ENCODE results near the gene SMU1. TPM values are rescaled to one million over a fixed set of nuclear protein-coding genes. Genes with fewer than 3 reads are reported as not detected.

The SMU1 gene
- total RNA-seq, 4 donors from 2014 or later: 17.8 to 22.6 (median 19.6) TPM

- no peaks in the 10 kb centered on the region for H3K9me3 ChIP-seq
- intact Hi-C loops (cut with DNase I): no loop called here
- TF ChIP-seq EP300 (IDR thresholded peaks at IDR 0.05) (no peak), POLR2AphosphoS5 (IDR thresholded peaks at IDR 0.05) (no peak), CTCF (IDR thresholded peaks at IDR 0.05) (no peak), POLR2A (IDR thresholded peaks at IDR 0.05; ENCODE audit: low read depth) (no peak)
- H3K4me1 ChIP-seq: peaks cover 28 to 46% (median 45%) of the 10 kb centered on the region in 4 donors
- peak overlapping the region in 2 of 4 donors; percentile 95 to 100 for H3K27ac ChIP-seq (replicated peaks in 1 of 4)
- peaks cover 0 to 26% (median 19%) of the 10 kb centered on the region in 4 donors for H3K36me3 ChIP-seq
- WGBS: 84% methylated on average over 7 of the region's 7 CpGs
- no peak overlapping the region for H3K4me3 ChIP-seq
- no peak for DNase-seq (ENCODE audit: extremely low spot score)
- H3K27me3 ChIP-seq: no peaks in the 10 kb centered on the region
Observed at GRCh38 chr9:33022755-33023154, 53.7 kb downstream of the SMU1 start.

- peak overlapping the region in 2 of 4 donors; percentile 12 to 100 for H3K27ac ChIP-seq (replicated peaks in 1 of 4)
- H3K27me3 ChIP-seq: no peaks in the 10 kb centered on the region
- peaks cover 24 to 41% (median 40%) of the 10 kb centered on the region in 4 donors for H3K4me1 ChIP-seq
- WGBS: 85% methylated on average over 3 of the region's 3 CpGs
- intact Hi-C loops (cut with DNase I): no loop called here
- DNase-seq (ENCODE audit: extremely low spot score): no peak
- peaks cover 0 to 22% (median 14%) of the 10 kb centered on the region in 4 donors for H3K36me3 ChIP-seq
- H3K4me3 ChIP-seq: no peak overlapping the region
- no peaks in the 10 kb centered on the region for H3K9me3 ChIP-seq
- TF ChIP-seq EP300 (IDR thresholded peaks at IDR 0.05): no peak
- TF ChIP-seq POLR2AphosphoS5 (IDR thresholded peaks at IDR 0.05): no peak
Observed at GRCh38 chr9:33022303-33022702, 54.2 kb downstream of the SMU1 start.

GRCh38 chr9:33019797-33020196 lies 56.7 kb downstream of the SMU1 start:
- WGBS: 93% methylated on average over 14 of the region's 25 CpGs
- Histone ChIP-seq H3K27me3 (no peaks in the 10 kb centered on the region), H3K4me1 (peaks cover 13 to 27% (median 26%) of the 10 kb centered on the region in 4 donors), H3K4me3 (no peak overlapping the region), H3K9me3 (no peaks in the 10 kb centered on the region), H3K36me3 (peaks cover 0 to 18% (median 7%) of the 10 kb centered on the region in 4 donors), H3K27ac (replicated peaks in 1 of 4) (no peak overlapping the region)
- no peak for DNase-seq (ENCODE audit: extremely low spot score)
- intact Hi-C loops (cut with DNase I): no loop called here
- TF ChIP-seq POLR2A (IDR thresholded peaks at IDR 0.05; ENCODE audit: low read depth) (no peak), CTCF (IDR thresholded peaks at IDR 0.05) (no peak), EP300 (IDR thresholded peaks at IDR 0.05) (no peak), POLR2AphosphoS5 (IDR thresholded peaks at IDR 0.05) (no peak)

DNA sequence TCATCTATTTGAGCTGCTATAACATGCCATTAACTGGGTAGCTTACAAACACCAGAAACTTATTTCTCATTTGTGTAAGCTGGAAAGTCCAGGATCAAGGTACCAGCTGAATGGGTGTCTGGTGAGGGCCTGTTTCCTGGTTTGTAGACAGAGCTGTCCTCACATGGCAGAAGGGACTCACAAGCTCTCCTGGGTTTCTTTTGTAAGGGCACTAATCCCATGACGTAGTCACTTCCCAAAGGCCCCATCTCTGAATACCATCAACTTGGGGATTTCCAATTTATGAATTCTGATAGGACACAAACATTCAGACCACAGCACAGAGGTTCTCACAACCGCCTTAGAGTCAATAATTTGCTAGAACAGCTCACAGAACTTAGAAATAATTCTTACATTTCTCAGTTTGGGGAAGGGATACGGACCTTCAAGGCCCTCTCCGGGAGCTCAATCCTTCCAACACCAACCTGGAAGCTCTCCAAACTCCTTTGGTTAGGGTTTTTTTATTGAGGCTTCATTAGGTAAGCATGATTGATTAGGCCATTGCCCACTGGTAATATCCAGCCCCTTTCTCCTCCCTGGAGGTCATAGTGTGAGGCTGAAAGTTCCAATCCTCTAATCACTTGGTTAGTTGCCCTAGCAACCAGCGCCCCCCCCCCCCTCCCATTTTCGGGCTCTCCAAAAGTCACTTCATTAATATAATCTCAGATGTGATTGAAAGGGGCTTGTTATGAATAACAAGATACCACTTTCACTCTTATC lies 59.0 kb downstream of the SMU1 start:
- peaks cover 0 to 18% (median 7%) of the 10 kb centered on the region in 4 donors for H3K36me3 ChIP-seq
- TF ChIP-seq CTCF (IDR thresholded peaks at IDR 0.05): no peak
- no peak for TF ChIP-seq POLR2A (IDR thresholded peaks at IDR 0.05; ENCODE audit: low read depth)
- no peak for TF ChIP-seq EP300 (IDR thresholded peaks at IDR 0.05)
- no peak for TF ChIP-seq POLR2AphosphoS5 (IDR thresholded peaks at IDR 0.05)
- H3K4me1 ChIP-seq: peaks cover 0 to 7% (median 6%) of the 10 kb centered on the region in 4 donors
- intact Hi-C loops (cut with DNase I): no loop called here
- H3K4me3 ChIP-seq: no peak overlapping the region
- H3K27ac ChIP-seq (replicated peaks in 1 of 4): no peak overlapping the region
- H3K27me3 ChIP-seq: no peaks in the 10 kb centered on the region
- H3K9me3 ChIP-seq: no peaks in the 10 kb centered on the region
- 84% methylated on average over 6 of the region's 6 CpGs for WGBS
- no peak for DNase-seq (ENCODE audit: extremely low spot score)

DNA sequence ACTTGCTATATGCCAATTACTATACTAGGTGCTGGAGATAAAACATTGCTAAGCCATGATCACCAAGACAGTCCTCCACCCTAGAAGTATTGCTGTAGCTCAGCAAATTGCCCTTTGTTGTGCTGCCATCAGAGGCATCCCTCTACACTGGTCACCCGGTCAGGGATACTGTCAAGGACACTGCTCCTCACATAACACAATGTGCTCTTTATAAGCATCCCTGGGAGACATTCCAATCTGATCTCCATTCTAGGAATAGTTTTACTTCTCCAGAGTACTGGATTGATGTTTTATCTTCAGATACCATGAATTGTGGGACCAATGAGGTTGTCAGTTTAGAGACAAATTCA lies 61.8 kb downstream of the SMU1 start:
- no peaks in the 10 kb centered on the region for H3K4me1 ChIP-seq
- H3K27ac ChIP-seq (replicated peaks in 1 of 4): no peak overlapping the region
- H3K9me3 ChIP-seq: no peaks in the 10 kb centered on the region
- H3K27me3 ChIP-seq: no peaks in the 10 kb centered on the region
- intact Hi-C loops (cut with DNase I): no loop called here
- DNase-seq (ENCODE audit: extremely low spot score): no peak
- H3K36me3 ChIP-seq: peaks cover 0 to 13% (median 3%) of the 10 kb centered on the region in 4 donors
- H3K4me3 ChIP-seq: no peak overlapping the region
- TF ChIP-seq EP300 (IDR thresholded peaks at IDR 0.05) (no peak), POLR2AphosphoS5 (IDR thresholded peaks at IDR 0.05) (no peak), POLR2A (IDR thresholded peaks at IDR 0.05; ENCODE audit: low read depth) (no peak), CTCF (IDR thresholded peaks at IDR 0.05) (no peak)
- 70% methylated on average over 1 of the region's 1 CpG for WGBS

All from esophagus muscularis mucosa (tissue), 4 donors.